ENCODE measurements around the gene MPDU1. TPM values are rescaled to one million over a fixed set of nuclear protein-coding genes. Genes with fewer than 3 reads are reported as not detected.

MPDU1 gene
- total and polyA plus RNA-seq, 2 experiments from 2014 or later = 109 to 201 TPM

DNA sequence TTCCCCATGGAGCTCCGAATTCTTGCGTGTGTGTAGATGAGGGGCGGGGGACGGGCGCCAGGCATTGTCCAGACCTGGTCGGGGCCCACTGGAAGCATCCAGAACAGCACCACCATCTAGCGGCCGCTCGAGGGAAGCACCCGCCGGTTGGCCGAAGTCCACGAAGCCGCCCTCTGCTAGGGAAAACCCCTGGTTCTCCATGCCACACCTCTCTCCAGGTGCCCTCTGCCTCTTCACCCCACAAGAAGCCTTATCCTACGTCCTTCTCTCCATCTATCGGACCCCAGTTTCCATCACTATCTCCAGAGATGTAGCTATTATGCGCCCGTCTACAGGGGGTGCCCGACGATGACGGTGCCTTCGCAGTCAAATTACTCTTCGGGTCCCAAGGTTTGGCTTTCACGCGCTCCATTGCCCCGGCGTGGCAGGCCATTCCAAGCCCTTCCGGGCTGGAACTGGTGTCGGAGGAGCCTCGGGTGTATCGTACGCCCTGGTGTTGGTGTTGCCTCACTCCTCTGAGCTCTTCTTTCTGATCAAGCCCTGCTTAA is 22.6 kb upstream of the MPDU1 start:
- Histone ChIP-seq H2AFZ (peak overlapping the region; percentile 97), H3K27ac (peak overlapping the region; percentile 96), H3K9me3 (ENCODE audit: low read depth) (no peaks in the 10 kb centered on the region), H3K36me3 (replicated peaks; ENCODE audit: insufficient read depth, low read depth) (no peaks in the 10 kb centered on the region), H3K4me2 (peak overlapping the region; percentile 96), H3K4me3 (peak overlapping the region; percentile 96), H4K20me1 (ENCODE audit: insufficient read depth, poor library complexity, severe bottlenecking) (no peaks in the 10 kb centered on the region), H3K9me2 (replicated peaks; ENCODE audit: insufficient read depth) (no peaks in the 10 kb centered on the region), H3K27me3 (no peaks in the 10 kb centered on the region), H3K79me2 (peaks cover 40% of the 10 kb centered on the region), H3K4me1 (ENCODE audit: insufficient read depth) (peaks cover 39% of the 10 kb centered on the region)
- peak; percentile 96 for DNase-seq (ENCODE audit: low spot score)
- under 1% methylated on average over 32 of the region's 32 CpGs for WGBS (ENCODE audit: low lambda C conversion rate, missing lambda C conversion rate)
- TF ChIP-seq, protein P1, sequence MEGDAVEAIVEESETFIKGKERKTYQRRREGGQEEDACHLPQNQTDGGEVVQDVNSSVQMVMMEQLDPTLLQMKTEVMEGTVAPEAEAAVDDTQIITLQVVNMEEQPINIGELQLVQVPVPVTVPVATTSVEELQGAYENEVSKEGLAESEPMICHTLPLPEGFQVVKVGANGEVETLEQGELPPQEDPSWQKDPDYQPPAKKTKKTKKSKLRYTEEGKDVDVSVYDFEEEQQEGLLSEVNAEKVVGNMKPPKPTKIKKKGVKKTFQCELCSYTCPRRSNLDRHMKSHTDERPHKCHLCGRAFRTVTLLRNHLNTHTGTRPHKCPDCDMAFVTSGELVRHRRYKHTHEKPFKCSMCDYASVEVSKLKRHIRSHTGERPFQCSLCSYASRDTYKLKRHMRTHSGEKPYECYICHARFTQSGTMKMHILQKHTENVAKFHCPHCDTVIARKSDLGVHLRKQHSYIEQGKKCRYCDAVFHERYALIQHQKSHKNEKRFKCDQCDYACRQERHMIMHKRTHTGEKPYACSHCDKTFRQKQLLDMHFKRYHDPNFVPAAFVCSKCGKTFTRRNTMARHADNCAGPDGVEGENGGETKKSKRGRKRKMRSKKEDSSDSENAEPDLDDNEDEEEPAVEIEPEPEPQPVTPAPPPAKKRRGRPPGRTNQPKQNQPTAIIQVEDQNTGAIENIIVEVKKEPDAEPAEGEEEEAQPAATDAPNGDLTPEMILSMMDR (IDR thresholded peaks at IDR 0.05; ENCODE audit: poor library complexity) = peak; percentile 79
- TF ChIP-seq EZH2 (IDR thresholded peaks at IDR 0.05; ENCODE audit: borderline replicate concordance) (no peak), EZH2phosphoT487 (IDR thresholded peaks at IDR 0.05; ENCODE audit: low read depth, severe bottlenecking, unreplicated experiment) (no peak)

DNA sequence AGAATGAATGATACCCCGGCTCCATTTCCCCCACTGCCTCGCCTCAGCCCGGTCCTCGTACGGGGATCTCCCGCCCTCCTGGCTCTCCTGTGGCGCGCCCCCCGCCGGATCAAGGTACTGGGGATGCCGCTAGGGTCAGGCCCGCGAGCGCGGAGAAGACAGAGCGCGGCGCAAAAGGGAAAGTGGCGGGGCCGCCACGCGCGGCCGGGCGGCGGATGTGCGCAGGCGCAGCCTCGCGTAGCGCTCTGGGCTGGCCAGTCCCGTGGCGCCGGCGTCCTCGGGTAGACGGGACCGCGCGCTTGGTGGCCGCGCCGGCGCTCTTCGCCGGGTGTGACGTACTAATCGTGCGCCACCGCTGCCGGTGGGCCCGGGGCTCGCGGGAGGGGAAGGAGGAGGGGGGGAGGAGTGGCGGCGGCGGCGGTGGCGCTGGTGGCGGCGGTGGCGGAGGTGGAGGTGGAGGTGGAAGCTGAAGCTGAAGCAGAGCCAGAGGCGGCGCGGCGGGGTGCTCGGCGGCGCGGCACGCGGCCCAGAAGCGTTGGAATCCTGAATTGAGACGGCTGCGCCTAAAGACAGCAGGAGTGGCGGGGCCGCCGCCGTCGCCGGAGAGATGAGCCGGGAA is 22.0 kb upstream of the MPDU1 start, which contains the start of gene SENP3:
Gene SENP3, plus strand, starts transcription at position 331 of the 619 bp plus-strand sequence. CDS start 1,158 bp downstream, outside the sequence.
- under 1% methylated on average over 46 of the region's 82 CpGs for WGBS (ENCODE audit: low lambda C conversion rate, missing lambda C conversion rate)
- Histone ChIP-seq H3K9me3 (ENCODE audit: low read depth) (no peaks in the 10 kb centered on the region), H3K9me2 (replicated peaks; ENCODE audit: insufficient read depth) (no peaks in the 10 kb centered on the region), H3K36me3 (replicated peaks; ENCODE audit: insufficient read depth, low read depth) (no peaks in the 10 kb centered on the region), H3K4me2 (peak within 1 kb of the TSS; percentile 97), H3K79me2 (peaks cover 46% of the 10 kb centered on the region), H2AFZ (peak within 1 kb of the TSS; percentile 97), H3K27me3 (no peaks in the 10 kb centered on the region), H3K4me1 (ENCODE audit: insufficient read depth) (peaks cover 39% of the 10 kb centered on the region), H4K20me1 (ENCODE audit: insufficient read depth, poor library complexity, severe bottlenecking) (no peaks in the 10 kb centered on the region), H3K4me3 (peak within 1 kb of the TSS; percentile 96), H3K27ac (peak within 1 kb of the TSS; percentile 96)
- TF ChIP-seq, protein P1 (IDR thresholded peaks at IDR 0.05; ENCODE audit: poor library complexity) = no peak
- TF ChIP-seq EZH2 (IDR thresholded peaks at IDR 0.05; ENCODE audit: borderline replicate concordance) = no peak
- TF ChIP-seq EZH2phosphoT487 (IDR thresholded peaks at IDR 0.05; ENCODE audit: low read depth, severe bottlenecking, unreplicated experiment) = no peak
- peak; percentile 97 for DNase-seq (ENCODE audit: low spot score)

DNA sequence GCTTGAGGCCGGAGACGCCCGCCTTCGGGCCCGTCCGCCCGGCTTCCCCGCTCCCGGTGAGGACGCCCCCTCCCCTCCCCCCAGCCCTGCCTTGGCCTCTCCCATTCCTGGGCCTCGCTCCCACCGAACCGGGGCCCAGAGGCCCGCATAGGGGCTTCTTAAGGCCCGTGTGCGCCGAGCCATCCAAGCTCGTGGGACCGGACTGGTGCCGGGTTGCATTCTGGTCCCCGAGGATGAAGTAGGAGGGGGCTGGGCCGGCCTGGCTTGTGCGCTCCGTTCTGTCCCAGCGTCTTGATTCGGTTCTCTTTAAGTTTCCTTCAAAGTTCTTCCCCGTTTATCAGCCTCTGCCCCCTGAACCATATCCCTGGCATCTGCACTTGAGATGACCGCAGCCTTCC is 21.4 kb upstream of the MPDU1 start:
- peak; percentile 54 for DNase-seq (ENCODE audit: low spot score)
- H3K36me3 ChIP-seq (replicated peaks; ENCODE audit: insufficient read depth, low read depth) = no peaks in the 10 kb centered on the region
- H3K9me3 ChIP-seq (ENCODE audit: low read depth) = no peaks in the 10 kb centered on the region
- peaks cover 50% of the 10 kb centered on the region for H3K79me2 ChIP-seq
- H3K4me2 ChIP-seq = peak overlapping the region; percentile 97
- H3K9me2 ChIP-seq (replicated peaks; ENCODE audit: insufficient read depth) = no peaks in the 10 kb centered on the region
- TF ChIP-seq EZH2 (IDR thresholded peaks at IDR 0.05; ENCODE audit: borderline replicate concordance) = no peak
- TF ChIP-seq, protein P1 (IDR thresholded peaks at IDR 0.05; ENCODE audit: poor library complexity) = no peak
- no peak for TF ChIP-seq EZH2phosphoT487 (IDR thresholded peaks at IDR 0.05; ENCODE audit: low read depth, severe bottlenecking, unreplicated experiment)
- H3K27me3 ChIP-seq = no peaks in the 10 kb centered on the region
- WGBS (ENCODE audit: low lambda C conversion rate, missing lambda C conversion rate) = 2% methylated on average over 18 of the region's 28 CpGs
- H3K4me3 ChIP-seq = peak overlapping the region; percentile 93
- peak overlapping the region; percentile 40 for H2AFZ ChIP-seq
- peaks cover 37% of the 10 kb centered on the region for H3K4me1 ChIP-seq (ENCODE audit: insufficient read depth)
- no peaks in the 10 kb centered on the region for H4K20me1 ChIP-seq (ENCODE audit: insufficient read depth, poor library complexity, severe bottlenecking)
- peak overlapping the region; percentile 96 for H3K27ac ChIP-seq

All from hepatocyte (in vitro differentiated cells).